HG03103 (cell line): ENCODE measurements around the gene CPNE1.
"Not testable (repeated sequence)": the region's sequence is repeated elsewhere in the genome, so short reads cannot be mapped to it uniquely, and the experiment has no call there.

Experiments
- ATAC-seq: cut with Tn5 transposase; IDR thresholded peaks from one replicate; pipeline ENCODE4 v1.9.1; 2021; ENCODE audit warnings: low read depth; ENCODE audit not compliant: unreplicated experiment

The CPNE1 gene

DNA sequence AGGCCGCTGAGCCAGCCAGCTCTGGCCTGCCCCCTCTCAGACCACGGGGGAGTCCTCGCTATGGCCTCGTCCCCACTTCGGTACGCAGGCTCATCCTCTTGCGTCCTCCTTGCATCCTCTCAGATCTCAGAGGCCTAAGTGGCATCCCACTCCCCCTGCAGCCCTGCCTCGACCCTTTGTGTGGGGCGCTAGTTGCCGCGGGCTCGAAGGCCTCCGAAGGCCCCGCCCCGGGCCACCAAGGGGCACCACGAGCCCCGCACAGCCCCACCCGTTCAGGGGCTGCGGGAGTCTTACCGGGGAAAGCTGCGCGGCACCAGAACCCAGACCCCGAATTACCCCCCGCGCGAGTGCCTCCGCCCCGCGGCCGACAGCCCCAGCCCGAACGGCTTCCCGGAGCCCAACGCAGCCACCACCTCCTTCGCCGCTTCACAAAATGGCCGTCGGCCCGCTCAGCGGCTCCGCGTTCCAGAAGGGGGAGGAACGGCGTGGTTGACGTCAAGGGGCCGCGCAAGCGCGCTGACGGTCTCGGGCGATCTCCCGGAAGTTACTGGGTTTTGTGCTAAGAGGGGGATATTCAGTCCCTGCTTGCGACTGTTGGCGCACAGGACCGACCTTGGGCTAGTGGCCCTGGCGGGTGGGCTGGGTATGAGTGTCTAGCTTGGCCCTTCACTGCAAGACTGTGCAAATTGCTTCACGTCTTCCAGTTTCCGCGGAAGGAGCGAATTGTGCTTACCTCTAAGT, at the start of gene CPNE1, which contains the start of gene RBM12:
Gene CPNE1 (minus strand): TSS at position 435 of the 741 bp plus-strand sequence. CDS start 31,977 bp downstream, outside the sequence.
Gene RBM12 (minus strand): TSS at position 435 of the 741 bp plus-strand sequence. CDS start 9,578 bp downstream, outside the sequence.
- ATAC-seq = peak; percentile 67

DNA sequence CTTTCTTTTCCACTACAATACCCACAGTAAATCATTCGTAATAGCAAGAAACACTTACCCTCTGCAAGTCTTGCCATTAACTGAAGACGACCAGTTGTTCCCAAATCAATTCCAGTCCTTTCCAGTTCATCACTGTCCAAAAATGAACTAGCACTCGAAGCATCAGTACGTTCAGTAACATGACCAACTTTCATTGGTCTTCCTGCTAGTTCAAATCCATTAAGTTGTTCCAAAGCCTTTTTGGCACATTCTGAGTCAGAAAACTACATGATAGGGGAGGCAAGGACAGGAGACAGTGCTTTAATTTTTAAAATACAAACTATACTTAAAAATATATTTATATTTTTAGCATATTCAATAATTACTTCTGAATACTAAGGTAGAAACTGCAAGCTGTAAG, 49.4 kb upstream of the CPNE1 start:
- no peak for ATAC-seq

DNA sequence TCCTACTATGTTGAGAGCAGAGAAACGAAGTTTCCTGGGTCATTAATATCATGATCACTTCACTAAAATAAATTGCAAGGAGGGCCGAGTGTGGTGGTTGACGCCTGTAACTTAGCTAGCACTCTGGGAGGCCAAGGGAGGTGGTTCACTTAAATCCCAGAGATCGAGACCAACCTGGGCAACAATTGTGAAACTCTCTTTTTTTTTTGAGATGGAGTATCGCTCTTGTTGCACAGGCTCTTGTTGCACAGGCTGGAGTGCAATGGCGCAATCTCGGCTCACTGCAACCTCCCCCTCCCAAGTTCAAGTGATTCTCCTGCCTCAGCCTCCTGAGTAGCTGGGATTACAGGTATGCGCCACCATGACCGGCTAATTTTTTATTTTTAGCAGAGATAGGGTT, 48.4 kb upstream of the CPNE1 start:
- not testable (repeated sequence) for ATAC-seq

DNA sequence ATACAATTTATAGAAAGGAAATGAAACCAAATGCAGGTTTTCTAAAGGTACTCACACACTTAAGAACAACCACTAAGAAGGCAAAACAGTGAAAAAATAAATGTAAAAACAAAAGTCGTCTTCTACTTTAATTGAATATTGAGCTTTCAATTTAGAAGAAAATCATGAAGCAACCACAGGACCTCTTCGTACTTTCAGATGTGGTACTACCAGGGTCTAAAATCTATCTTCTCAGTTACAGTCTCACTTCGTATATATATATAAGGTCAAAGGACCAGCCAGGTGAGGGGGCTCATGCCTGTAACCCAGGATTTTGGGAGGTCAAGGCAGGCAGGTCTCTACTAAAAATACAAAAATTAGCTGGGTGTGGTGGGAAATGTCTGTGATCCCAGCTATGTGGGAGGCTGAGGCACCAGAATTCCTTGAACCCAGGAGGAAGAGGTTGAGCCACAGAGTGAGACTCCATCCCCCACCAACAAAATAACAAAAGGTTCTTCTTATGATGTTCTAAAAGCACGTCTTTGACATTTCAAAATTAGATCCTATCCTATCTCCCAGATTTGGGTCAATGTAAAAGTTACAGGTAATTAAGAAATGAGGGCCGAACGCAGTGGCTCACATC, 47.0 kb upstream of the CPNE1 start:
- no peak for ATAC-seq

DNA sequence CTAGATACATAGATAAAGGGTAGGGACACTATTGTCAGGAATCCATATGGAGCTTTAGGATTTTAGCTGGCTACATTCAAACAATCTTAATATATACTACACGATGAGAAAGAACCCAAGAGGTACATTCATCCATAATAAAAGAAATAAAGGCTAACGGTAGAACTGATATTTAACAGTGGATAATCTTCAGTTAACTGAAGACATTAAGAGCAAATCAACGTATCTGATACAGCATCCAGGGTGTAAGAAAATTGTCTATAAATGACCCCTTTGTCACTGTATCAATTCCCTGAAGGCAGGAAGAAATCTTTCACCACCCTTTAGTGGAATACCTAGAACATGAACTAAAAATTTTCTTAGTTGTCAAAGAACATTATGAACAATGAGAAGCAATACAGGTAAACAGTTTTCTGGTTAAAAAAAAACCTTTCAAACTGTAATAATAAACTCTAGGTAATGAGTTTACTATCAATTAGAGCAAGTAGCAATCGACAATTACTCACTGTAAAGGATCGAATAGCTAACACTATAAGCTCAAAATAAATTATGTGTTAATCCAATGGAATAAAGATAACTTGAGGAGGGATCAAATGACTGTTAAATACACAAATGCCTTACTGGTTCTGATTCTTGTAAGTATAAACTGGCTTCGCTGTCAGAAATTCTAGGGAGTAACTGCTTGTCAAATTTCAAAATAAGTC, 46.3 kb upstream of the CPNE1 start:
- ATAC-seq = no peak

DNA sequence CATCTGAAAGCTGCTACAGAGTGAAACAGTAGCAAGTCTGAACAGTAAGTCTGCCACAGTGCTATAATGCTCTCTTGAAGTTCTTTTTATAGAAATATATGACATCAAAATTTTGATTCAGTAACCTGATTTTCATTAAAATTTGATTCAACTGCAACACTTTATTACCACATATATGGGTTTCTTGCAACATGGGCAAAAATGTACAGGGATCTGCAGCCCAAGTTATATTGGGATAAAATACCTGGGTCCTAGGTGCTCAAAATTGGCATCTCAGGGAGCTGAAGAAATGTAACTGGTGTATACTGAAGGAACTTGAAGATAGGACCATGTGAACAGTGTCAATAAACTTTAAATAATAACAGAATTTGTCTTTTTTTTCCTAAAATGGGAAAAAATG, 45.3 kb upstream of the CPNE1 start:
- no peak for ATAC-seq

DNA sequence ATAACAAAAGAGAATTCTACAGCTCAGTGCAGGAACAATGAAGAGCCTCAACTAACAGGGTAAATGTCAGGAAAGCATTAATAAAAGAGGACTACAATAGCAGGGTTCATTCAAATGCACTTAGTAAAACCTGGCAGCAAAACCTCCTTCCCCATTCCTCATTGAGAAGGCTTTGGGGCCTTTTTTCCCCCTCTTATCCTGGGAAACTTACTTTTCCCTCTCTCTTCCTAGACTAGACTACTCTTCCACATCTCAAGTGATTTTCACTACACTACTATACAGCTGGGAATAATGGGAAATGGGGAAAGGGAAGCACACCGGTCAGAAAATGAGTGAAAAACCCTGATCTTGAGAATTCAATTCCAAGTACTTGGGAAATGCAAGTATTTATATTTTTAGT, 44.6 kb upstream of the CPNE1 start:
- ATAC-seq = no peak

DNA sequence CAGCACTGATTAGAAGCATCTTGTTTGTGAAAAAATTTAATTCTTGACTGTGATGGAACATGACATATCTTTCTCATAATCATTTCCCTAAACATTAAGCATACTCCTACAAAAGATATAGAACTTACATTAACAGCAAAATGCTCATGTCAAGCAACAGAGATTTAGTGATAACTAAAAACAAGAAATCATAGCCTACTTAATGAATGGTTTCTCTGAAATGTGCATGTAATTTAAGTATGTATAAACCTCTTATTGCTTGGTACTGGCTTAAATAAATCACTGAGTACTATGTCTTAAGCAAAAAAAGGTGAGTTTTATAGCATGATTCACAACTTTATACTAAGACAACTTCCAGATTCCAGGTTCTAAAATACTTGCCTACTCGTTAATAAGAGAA, 43.8 kb upstream of the CPNE1 start:
- ATAC-seq = no peak

DNA sequence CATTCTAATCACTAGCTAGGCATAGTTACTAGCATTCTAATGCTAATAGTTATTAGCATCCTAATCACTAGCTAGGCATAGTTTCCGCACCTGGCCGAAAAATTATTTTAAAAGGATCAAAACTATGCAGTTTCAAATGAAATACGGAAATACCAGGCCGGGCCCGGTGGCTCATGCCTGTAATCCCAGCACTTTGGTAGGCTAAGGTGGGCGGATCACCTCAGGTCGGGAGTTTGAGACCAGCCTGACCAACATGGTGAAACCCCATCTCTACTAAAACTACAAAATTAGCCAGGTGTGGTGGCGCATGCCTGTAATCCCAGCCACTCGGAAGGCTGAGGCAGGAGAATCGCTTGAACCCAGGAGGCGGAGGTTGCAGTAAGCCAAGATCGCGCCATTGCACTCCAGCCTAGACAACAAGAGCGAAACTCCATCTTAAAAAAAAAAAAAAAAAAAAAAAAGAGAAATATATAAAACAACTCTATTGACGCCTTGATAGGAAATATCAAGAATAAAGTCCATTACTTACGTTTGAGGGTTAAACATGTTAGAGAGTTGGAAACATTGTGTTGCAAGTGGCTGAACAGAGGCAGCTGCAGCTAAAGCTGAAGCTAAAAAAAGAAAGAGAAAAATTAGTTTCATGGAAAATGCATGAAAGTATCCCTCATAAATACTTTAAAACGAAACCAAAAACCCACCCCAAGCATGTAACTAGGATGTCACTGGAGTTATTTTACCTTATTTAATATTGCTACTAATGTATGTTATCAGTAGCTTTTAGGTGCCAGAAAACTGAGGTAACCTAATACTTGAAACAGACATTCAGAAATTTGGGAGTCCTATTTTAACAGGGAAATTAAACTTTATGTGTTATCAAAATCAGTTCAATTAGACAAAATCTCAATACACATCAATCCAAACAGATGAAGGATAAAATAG, 42.2 kb upstream of the CPNE1 start:
- ATAC-seq = not testable (repeated sequence)

DNA sequence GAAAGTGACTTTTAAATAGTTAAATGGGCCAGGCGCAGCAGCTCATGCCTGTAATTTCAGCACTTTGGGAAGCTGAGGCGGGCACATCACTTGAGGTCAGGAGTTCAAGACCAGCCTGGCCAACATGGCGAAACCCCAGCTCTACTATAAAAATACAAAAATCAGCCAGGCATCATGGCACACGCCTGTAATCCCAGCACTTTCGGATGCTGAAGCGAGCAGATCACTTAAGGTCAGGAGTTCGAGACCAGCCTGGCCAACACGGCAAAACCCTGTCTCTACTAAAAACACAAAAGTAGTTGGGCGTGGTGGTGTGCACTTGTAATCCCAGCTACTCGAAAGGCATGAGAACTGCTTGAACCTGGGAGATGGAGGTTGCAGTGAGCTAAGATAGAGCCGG, 41.2 kb upstream of the CPNE1 start:
- not testable (repeated sequence) for ATAC-seq

DNA sequence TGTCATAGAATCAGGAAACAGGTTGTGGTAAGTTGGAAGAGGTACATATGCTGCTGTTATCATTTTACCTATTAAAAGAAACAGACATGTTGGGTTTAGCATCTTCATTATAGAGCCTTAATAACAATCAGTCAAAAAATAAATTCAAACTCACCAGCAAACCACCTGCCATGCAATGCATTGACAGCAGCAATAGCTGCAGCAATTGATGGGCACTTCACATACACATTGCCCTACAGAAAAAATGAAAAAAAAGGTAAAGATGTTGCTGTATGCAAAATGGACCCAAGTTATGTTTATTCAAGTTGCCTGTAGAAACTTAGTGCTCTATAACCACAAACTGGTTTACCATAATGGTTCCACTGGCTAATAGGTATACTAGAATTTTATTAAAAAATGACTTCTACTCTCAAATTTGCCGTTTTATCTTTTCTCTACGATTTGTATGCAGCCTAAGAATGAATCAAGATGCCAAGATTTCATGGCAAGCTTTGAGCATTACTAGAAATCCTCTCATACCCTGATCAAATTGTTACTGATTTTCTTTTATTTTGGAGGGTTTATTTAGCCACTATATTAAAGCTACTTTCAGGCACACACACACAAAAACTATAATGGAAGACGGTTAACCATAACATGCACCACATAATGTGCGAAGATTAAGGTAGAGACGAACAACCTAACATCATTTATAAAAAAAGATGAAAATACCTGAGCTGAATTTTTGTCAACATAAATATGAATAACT, 40.0 kb upstream of the CPNE1 start:
- no peak for ATAC-seq

DNA sequence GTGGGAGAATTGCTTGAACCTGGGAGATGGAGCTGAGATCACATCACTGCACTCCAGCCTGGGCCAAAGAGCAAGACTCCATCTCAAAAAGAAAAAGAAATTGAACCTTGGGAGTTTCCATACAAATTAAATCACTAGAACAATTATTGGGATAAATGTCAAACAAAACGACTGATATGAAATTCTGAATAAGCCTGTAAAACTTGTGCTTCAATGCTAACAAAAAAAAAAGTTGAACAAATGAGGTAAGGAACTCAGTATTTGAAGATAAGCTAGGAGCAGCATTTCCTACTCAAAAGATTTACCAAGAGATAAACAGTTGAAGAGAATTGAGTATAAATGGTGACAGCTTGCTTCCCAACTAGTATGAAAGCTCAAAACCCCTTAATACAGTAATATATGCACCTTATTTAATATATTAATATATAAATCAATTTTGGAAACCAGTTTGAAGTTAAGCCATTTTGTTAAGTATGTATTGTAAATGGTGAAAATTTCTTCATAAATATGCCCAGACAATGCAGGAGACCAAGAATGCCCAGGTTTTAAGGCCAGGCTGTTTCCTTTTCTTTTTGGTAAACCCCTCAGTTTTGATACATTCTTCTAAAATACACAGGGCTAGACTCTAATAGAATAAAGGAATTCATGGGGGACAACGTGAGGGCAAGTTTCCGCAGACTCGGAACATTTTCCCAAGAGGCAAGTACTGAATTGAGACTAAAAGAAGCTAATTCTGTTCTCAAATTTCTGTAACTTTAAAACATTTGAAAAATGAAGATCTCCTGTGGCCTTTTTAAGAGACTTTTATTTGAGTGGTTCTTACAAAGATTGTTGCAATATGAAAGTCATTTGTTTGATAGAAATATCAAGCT, 38.4 kb upstream of the CPNE1 start:
- no peak for ATAC-seq

DNA sequence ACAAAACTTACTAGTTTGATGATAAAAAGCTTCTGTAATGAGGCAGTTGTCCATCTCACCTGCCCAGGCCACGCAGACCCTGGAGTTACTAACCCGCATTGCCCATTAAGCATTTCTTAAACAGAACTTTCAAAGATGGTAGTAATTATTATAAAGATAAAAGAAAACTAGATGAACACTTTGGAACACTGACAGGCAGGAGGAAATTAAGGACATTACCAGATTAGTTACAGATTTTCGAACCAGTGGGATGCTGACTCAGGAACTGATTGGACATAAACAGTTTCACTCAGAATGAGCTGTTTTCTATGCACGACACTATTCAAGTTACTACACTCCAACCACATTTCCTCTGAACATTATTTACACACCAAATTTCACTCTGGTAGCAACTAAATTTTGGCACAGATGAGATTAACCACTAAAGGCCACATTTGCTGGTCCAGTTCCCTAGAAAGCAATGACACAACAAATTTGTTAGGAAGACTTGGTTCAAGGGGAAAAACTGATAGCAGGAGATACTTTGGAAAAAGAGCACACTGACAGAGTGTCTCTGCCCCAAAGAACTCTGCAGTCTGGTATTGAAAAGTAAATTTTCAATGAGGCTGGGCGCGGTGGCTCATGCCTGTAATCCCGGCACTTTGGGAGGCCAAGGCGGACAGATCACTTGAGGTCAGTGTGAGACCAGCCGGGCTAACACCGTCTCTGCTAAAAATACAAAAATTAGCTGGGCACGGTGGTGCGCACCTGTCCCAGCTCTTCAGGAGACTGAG, 37.5 kb upstream of the CPNE1 start:
- no peak for ATAC-seq

DNA sequence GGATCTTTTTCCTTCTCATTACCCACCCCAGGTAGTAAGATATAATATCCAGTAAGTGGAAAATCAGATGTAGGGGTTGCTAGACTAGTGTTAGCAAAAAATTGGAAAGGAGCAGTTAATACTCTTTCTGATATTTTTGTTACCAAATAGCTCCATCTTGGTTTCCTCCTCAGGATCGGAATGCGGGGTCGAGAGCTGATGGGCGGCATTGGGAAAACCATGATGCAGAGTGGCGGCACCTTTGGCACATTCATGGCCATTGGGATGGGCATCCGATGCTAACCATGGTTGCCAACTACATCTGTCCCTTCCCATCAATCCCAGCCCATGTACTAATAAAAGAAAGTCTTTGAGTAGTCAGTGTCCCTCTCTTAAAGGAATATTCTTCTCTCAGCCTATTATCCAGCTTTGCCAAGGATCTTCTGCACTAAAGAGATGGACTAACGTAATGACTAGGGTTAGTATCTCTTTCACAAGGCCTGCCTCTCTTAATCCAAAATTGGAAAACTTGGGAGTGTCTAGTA, 36.0 kb upstream of the CPNE1 start:
- no peak for ATAC-seq

DNA sequence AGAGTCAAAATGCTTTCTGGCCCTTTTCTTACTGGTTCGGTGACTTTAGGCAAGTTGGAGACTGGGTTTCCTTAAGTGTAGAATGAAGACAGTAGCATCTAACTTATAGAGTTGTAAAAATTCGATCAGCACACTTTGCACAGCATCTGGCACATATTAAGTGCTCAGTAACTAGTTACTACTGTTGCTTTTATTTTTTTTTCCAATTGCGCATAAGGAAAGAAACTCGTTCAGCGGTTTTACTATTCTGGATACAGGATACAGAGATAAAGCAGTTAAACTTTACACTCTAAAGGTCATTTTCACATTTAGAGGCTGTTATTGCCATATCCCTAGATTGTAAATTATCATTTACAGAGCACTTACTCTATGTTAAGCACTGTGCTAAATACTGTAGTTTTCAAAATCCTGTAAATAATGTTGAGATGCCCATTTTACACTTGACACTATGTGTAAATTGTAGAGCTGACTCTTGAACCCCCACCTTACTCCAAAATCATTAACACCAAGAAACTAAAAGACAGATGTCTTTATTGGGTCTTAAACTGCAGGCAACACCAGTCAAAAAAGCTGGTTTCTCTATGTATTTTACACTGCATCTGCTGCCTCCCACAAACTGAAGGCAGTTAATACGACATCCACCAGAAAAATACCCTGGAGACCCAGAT, 35.4 kb upstream of the CPNE1 start:
- no peak for ATAC-seq

DNA sequence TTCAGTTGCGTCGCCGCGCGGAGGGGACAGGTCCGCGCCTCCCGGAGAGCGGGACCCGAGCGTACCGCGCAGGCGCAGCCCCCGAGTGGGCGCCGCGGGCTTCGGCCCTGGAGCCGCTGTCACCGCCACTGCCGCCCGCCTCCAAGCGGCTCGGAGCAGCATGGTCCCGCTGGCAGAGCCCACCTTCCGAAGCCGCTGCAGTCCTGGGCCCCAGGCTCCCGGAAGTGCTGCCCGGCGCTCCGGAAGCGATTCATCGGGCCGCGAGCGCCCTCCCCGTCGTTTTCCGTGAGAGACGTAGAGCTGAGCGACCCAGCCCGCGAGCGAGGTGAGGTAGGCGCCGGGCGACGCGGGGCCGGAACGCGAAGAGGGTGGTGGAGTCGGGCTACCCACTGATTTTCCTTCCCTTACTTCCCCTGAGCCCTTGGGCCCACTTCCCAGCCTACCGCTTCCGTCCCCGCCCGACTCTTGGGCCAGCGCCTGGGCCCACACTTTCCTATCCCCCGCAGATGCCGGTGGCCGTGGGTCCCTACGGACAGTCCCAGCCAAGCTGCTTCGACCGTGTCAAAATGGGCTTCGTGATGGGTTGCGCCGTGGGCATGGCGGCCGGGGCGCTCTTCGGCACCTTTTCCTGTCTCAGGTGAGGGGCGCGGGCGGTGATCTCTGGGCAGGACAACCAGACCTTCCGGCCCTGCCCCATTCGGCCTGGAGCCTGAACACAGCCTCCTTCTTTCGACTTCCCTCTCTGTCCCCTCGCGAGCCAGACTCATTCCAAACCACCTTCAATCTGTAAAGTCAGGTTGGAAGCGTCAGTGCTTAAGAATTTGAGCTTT, 34.6 kb upstream of the CPNE1 start, which contains the start of the genes NFS1 and ROMO1:
Gene NFS1 (minus strand): TSS at position 226 of the 830 bp plus-strand sequence. CDS start 64 bp downstream, at position 162.
Gene ROMO1 (plus strand): TSS at position 279 of the 830 bp plus-strand sequence. CDS start 228 bp downstream, at position 507.
- peak; percentile 73 for ATAC-seq
